Activated CD8-positive, alpha-beta T cell treated with anti-CD3 and anti-CD28 coated beads for 36 hours (primary cell): ENCODE data around the gene KCTD2. TPM values are rescaled to one million over a fixed set of nuclear protein-coding genes. Genes with fewer than 3 reads are reported as not detected.

Experiments
- ATAC-seq: fragments of 200-7000 bp; cut with Tn5 transposase; one replicate; pipeline ENCODE4 v1.10.0; 2021; ENCODE audit warnings: mild to moderate bottlenecking, moderate library complexity
- CTCF ChIA-PET: fragments of 350-600 bp; sonication (Branson Sonifier 250); formaldehyde crosslinking; loops from one replicate; lab custom pipeline; 2021; ENCODE audit warnings: antibody characterized with exemption; lab: Charles Lee
- POLR2A ChIA-PET: fragments of 350-600 bp; sonication (Branson Sonifier 250); formaldehyde crosslinking; loops from one replicate; lab custom pipeline; 2021; ENCODE audit warnings: antibody characterized with exemption; lab: Charles Lee
- DNase-seq: peaks from one replicate; pipeline ENCODE4 v3.0.0-alpha.2; 2020
- H3K27ac Mint-ChIP-seq: one replicate; pipeline ENCODE4 v1.8.0; 2021; ENCODE audit warnings: mild to moderate bottlenecking, mixed read lengths
- H3K27me3 Mint-ChIP-seq: one replicate; pipeline ENCODE4 v1.8.0; 2021; ENCODE audit warnings: mixed read lengths
- H3K36me3 Mint-ChIP-seq: one replicate; pipeline ENCODE4 v1.8.0; 2021; ENCODE audit warnings: low read depth, mixed read lengths
- H3K4me1 Mint-ChIP-seq: one replicate; pipeline ENCODE4 v1.8.0; 2021; ENCODE audit warnings: low read depth, mixed read lengths
- H3K4me3 Mint-ChIP-seq: one replicate; pipeline ENCODE4 v1.8.0; 2021; ENCODE audit warnings: mild to moderate bottlenecking, moderate library complexity, mixed read lengths
- H3K9me3 Mint-ChIP-seq: one replicate; pipeline ENCODE4 v1.8.0; 2021; ENCODE audit warnings: mixed read lengths
- intact Hi-C: fragments of 100-400 bp; cut with micrococcal nuclease; formaldehyde crosslinking; loops from one replicate; pipeline ENCODE4 v1.10.0; 2022
- total RNA-seq, 2 experiments: library from RNA; stranded (reverse); gene quantifications; one replicate each; pipeline ENCODE4 v1.2.3, GENCODE V29; 2021
- TF ChIP-seq, protein P1 (sequence below): fragments of 200-600 bp; IDR thresholded peaks from one replicate; pipeline ENCODE4 v1.8.0; 2022; ENCODE audit warnings: antibody characterized with exemption, mild to moderate bottlenecking

KCTD2 gene
- total RNA-seq, 2 experiments from 2014 or later = 10.5 to 11.4 TPM

DNA sequence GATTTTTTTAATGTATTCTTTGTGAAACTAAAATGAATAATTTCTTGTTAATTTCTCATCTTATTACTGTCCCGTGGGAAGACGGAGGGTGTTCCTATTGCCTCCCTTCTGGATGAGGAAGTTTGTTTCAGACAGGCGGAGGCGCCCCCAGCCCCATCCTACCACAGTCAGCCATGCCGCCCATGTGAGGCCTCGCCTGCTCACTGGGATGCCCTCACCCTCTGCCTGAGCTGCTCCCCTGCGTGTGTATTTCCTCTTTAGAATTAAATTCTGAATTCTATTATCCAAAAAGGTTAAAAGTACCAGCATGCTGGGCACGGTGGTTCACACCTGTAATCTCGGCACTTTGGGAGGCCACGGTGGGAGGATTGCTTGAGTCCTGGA is 14.0 kb downstream of the KCTD2 start:
- DNase-seq (no peak), ATAC-seq (no peak)
- no peaks in the 10 kb centered on the region for H3K9me3 Mint-ChIP-seq
- H3K36me3 Mint-ChIP-seq = peaks cover 6% of the 10 kb centered on the region
- peaks cover 22% of the 10 kb centered on the region for H3K4me1 Mint-ChIP-seq
- H3K27me3 Mint-ChIP-seq = no peaks in the 10 kb centered on the region
- POLR2A ChIA-PET = interaction anchor here (0.9 to 1.3 kb wide), 3 partner anchors 27 to 30 kb away, joined by 3 to 4 read pairs (median 3); partner anchors contain the start of gene SLC16A5
- intact Hi-C loops = no loop called here
- no peak overlapping the region for H3K4me3 Mint-ChIP-seq
- no peak overlapping the region for H3K27ac Mint-ChIP-seq
- TF ChIP-seq, protein P1, sequence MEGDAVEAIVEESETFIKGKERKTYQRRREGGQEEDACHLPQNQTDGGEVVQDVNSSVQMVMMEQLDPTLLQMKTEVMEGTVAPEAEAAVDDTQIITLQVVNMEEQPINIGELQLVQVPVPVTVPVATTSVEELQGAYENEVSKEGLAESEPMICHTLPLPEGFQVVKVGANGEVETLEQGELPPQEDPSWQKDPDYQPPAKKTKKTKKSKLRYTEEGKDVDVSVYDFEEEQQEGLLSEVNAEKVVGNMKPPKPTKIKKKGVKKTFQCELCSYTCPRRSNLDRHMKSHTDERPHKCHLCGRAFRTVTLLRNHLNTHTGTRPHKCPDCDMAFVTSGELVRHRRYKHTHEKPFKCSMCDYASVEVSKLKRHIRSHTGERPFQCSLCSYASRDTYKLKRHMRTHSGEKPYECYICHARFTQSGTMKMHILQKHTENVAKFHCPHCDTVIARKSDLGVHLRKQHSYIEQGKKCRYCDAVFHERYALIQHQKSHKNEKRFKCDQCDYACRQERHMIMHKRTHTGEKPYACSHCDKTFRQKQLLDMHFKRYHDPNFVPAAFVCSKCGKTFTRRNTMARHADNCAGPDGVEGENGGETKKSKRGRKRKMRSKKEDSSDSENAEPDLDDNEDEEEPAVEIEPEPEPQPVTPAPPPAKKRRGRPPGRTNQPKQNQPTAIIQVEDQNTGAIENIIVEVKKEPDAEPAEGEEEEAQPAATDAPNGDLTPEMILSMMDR = no peak
- CTCF ChIA-PET = interaction anchor here (1.0 to 2.7 kb wide), 10 partner anchors 9 to 269 kb away, joined by 3 to 10 read pairs (median 7); partner anchors contain the start of genes ARMC7 and MRPL58

- H3K4me3 Mint-ChIP-seq = no peak overlapping the region
- DNase-seq = no peak
- no peaks in the 10 kb centered on the region for H3K27me3 Mint-ChIP-seq
- ChIA-PET POLR2A (interaction anchor here (1.1 to 1.3 kb wide), 3 partner anchors 26 to 80 kb away, joined by 3 to 4 read pairs (median 3); partner anchors contain the start of gene SLC16A5), CTCF (interaction anchor here (1.0 to 2.7 kb wide), 7 partner anchors 8 to 270 kb away, joined by 3 to 8 read pairs (median 7); no protein-coding TSS in a partner anchor)
- H3K36me3 Mint-ChIP-seq = peaks cover 4% of the 10 kb centered on the region
- no peak for ATAC-seq
- intact Hi-C loops = no loop called here
- H3K9me3 Mint-ChIP-seq = no peaks in the 10 kb centered on the region
- H3K4me1 Mint-ChIP-seq = peaks cover 24% of the 10 kb centered on the region
- H3K27ac Mint-ChIP-seq = no peak overlapping the region
- TF ChIP-seq, protein P1 = no peak
These were observed 14.6 kb downstream of the KCTD2 start for GRCh38 chr17:75061618-75062017.

- Mint-ChIP-seq H3K27ac (no peak overlapping the region), H3K36me3 (peaks cover 3% of the 10 kb centered on the region), H3K4me1 (peaks cover 32% of the 10 kb centered on the region), H3K4me3 (no peak overlapping the region), H3K27me3 (no peaks in the 10 kb centered on the region), H3K9me3 (no peaks in the 10 kb centered on the region)
- no peak for DNase-seq
- POLR2A ChIA-PET = interaction anchor here (1.2 kb wide), 1 partner anchor 15 kb away, joined by 6 read pairs; no protein-coding TSS in a partner anchor
- no peak for ATAC-seq
- TF ChIP-seq, protein P1 = no peak
- intact Hi-C loops = no loop called here
- CTCF ChIA-PET = interaction anchor here (1.5 to 2.0 kb wide), 2 partner anchors 10 to 102 kb away, joined by 4 to 6 read pairs; no protein-coding TSS in a partner anchor
These were observed 16.2 kb downstream of the KCTD2 start for GRCh38 chr17:75063201-75063600.

- Mint-ChIP-seq H3K4me1 (peaks cover 32% of the 10 kb centered on the region), H3K9me3 (no peaks in the 10 kb centered on the region), H3K4me3 (no peak overlapping the region), H3K36me3 (peaks cover 3% of the 10 kb centered on the region), H3K27me3 (no peaks in the 10 kb centered on the region), H3K27ac (no peak overlapping the region)
- ChIA-PET CTCF (interaction anchor here (2.0 kb wide), 1 partner anchor 102 kb away, joined by 6 read pairs; no protein-coding TSS in a partner anchor), POLR2A (interaction anchor here (1.2 kb wide), 1 partner anchor 16 kb away, joined by 6 read pairs; no protein-coding TSS in a partner anchor)
- ATAC-seq (no peak), DNase-seq (no peak)
- TF ChIP-seq, protein P1 = no peak
- intact Hi-C loops = no loop called here
These were observed 16.6 kb downstream of the KCTD2 start for GRCh38 chr17:75063626-75064025.

DNA sequence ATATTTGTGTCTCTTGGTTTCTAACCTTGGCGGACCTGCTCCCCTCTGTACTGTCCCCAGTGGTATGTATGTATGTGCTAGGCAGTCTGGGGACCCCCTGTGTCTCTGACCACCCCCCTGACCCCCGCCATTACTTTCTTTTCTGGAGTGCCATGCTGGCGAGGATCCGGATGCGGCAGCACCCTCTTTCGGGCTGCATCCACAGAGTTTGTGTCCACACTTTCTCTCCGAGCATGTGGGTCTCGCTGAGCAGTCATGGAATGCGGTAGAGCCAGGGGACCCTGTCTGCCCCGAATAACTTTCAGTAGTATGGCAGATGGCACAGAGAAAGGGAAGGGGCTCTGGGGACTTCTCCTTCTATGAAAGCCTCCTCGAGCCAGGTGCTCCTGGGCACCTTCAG is 17.0 kb downstream of the KCTD2 start:
- Mint-ChIP-seq H3K9me3 (no peaks in the 10 kb centered on the region), H3K36me3 (peaks cover 3% of the 10 kb centered on the region), H3K27ac (no peak overlapping the region), H3K4me3 (no peak overlapping the region), H3K27me3 (no peaks in the 10 kb centered on the region), H3K4me1 (peaks cover 35% of the 10 kb centered on the region)
- no peak for DNase-seq
- no peak for ATAC-seq
- CTCF ChIA-PET = interaction anchor here (2.0 kb wide), 1 partner anchor 103 kb away, joined by 6 read pairs; no protein-coding TSS in a partner anchor
- POLR2A ChIA-PET = no interaction called here
- TF ChIP-seq, protein P1 = no peak
- intact Hi-C loops = no loop called here
